LNCAP (cell line): ENCODE measurements around the gene RPRD2.

Experiments
- CTCF ChIP-seq: fragments of 450-650 bp; IDR thresholded peaks from 2 replicates; pipeline ENCODE4 v1.5.1; 2017; ENCODE audit warnings: mild to moderate bottlenecking

RPRD2 gene

GRCh38 chr1:150397392-150398032 lies 33.6 kb downstream of the RPRD2 start:
- no peak for TF ChIP-seq CTCF

- no peak for TF ChIP-seq CTCF
These were observed 40.5 kb downstream of the RPRD2 start for GRCh38 chr1:150404465-150404864.

GRCh38 chr1:150405660-150406059 lies 41.7 kb downstream of the RPRD2 start:
- TF ChIP-seq CTCF = no peak

- no peak for TF ChIP-seq CTCF
These were observed 42.5 kb downstream of the RPRD2 start for GRCh38 chr1:150406483-150406882.

- TF ChIP-seq CTCF = no peak
These were observed 43.4 kb downstream of the RPRD2 start for GRCh38 chr1:150407330-150407729.

- no peak for TF ChIP-seq CTCF
These were observed 44.9 kb downstream of the RPRD2 start for GRCh38 chr1:150408800-150409199.

- TF ChIP-seq CTCF = no peak
These were observed 45.8 kb downstream of the RPRD2 start for GRCh38 chr1:150409504-150410362.
